K562 (cell line): ENCODE measurements around the gene PCSK2. TPM values are rescaled to one million over a fixed set of nuclear protein-coding genes. Genes with fewer than 3 reads are reported as not detected.

Source experiments
- ATAC-seq: fragments of 200-7000 bp; cut with Tn5 transposase; 3 replicates; pipeline ENCODE4 v1.9.1; 2020; ENCODE audit warnings: moderate library complexity
- BruUV-seq: library from RNA; stranded (reverse); fragments of 400-500 nt; replicated peaks from 2 replicates; lab custom pipeline; 2021; lab: Mats Ljungman, UMichigan
- CTCF ChIA-PET: fragments of 300-600 bp; formaldehyde crosslinking; extraction: SDS; loops from one replicate; lab custom pipeline; 2021; ENCODE audit warnings: low intra/inter-chr PET ratio; lab: Yijun Ruan, JAX
- POLR2A ChIA-PET: fragments of 300-600, 350-650 bp; sonication (Branson Sonifier 250); formaldehyde crosslinking; extraction: SDS; loops from one replicate; lab custom pipeline; 2021; ENCODE audit warnings: antibody characterized with exemption, inconsistent platforms; lab: Yijun Ruan, JAX
- DNase-seq, 4 experiments: peaks; one replicate each; pipeline versions ENCODE4 v3.0.0 to v3.0.0-alpha.2; 2011 to 2018; ENCODE audit warnings: low spot score in 3 of 4, mixed read lengths in 3 of 4; ENCODE audit errors: extremely low read depth in 1 of 4
- FAIRE-seq: peaks from 2 replicates; lab custom pipeline; 2011; peaks lifted over from hg19 to GRCh38; lab: Jason Lieb, UNC
- H2AFZ ChIP-seq: 2 replicates; pipeline ENCODE4 v1.6.0; 2011; ENCODE audit warnings: low read depth, low read length, control low read depth, inconsistent platforms
- H3K27ac ChIP-seq: fragments of 200-600 bp; 3 replicates; pipeline ENCODE4 v1.8.0; 2011; ENCODE audit warnings: low read depth, mild to moderate bottlenecking, control low read depth, inconsistent platforms, low read length, moderate library complexity, mixed read lengths; ENCODE audit errors: extremely low read depth
- H3K27me3 ChIP-seq, 2 experiments: fragments of 300-600 bp in 1 of 2; 2 replicates in 1 of 2; 3 replicates in 1 of 2; pipeline versions ENCODE4 v1.6.0 to v1.8.0; 2011; ENCODE audit warnings: inconsistent platforms in 2 of 2, low read length in 2 of 2, mild to moderate bottlenecking in 1 of 2, mixed read lengths in 1 of 2, moderate library complexity in 1 of 2; ENCODE audit not compliant: control insufficient read depth in 2 of 2, insufficient read depth in 2 of 2
- H3K36me3 ChIP-seq: fragments of 300-600 bp; 3 replicates; pipeline ENCODE4 v1.8.0; 2011; ENCODE audit warnings: mild to moderate bottlenecking, low read length, inconsistent platforms; ENCODE audit not compliant: control insufficient read depth, insufficient read depth
- H3K4me1 ChIP-seq, 2 experiments: fragments of 200-600 bp in 1 of 2; replicated peaks in 1 of 2; 2 replicates in 1 of 2; 3 replicates in 1 of 2; pipeline versions ENCODE4 v1.5.1 to v1.8.0; 2011; ENCODE audit warnings: inconsistent platforms in 2 of 2, low read length in 2 of 2, mild to moderate bottlenecking in 1 of 2, mixed read lengths in 1 of 2, moderate library complexity in 1 of 2; ENCODE audit not compliant: control insufficient read depth in 2 of 2, insufficient read depth in 2 of 2
- H3K4me2 ChIP-seq: 2 replicates; pipeline ENCODE4 v1.6.1; 2011; ENCODE audit warnings: low read length, control low read depth, inconsistent platforms, mixed read lengths; ENCODE audit not compliant: insufficient read depth
- H3K4me3 ChIP-seq: fragments of 200-600 bp; sonication (generic), shearing (Covaris generic); 2 replicates; pipeline ENCODE4 v1.5.1; 2016; ENCODE audit warnings: control low read depth, inconsistent platforms
- H3K79me2 ChIP-seq: fragments of 200-600 bp; 3 replicates; pipeline ENCODE4 v1.8.0; 2011; ENCODE audit warnings: low read length, inconsistent platforms; ENCODE audit not compliant: control insufficient read depth, insufficient read depth
- H3K9ac ChIP-seq, 2 experiments: 2 replicates each; pipeline versions ENCODE4 v1.6.0 to v1.6.1; 2011; ENCODE audit warnings: low read depth in 2 of 2, low read length in 2 of 2, control low read depth in 1 of 2, inconsistent platforms in 1 of 2, mild to moderate bottlenecking in 1 of 2, mixed read lengths in 1 of 2; ENCODE audit not compliant: insufficient read depth in 1 of 2
- H3K9me1 ChIP-seq: one replicate; pipeline ENCODE4 v1.6.0; 2011; ENCODE audit warnings: inconsistent platforms, mild to moderate bottlenecking, low read length, moderate library complexity; ENCODE audit not compliant: control insufficient read depth, insufficient read depth
- H3K9me3 ChIP-seq: replicated peaks from 2 replicates; pipeline ENCODE4 v1.5.1; 2011; ENCODE audit warnings: low read depth, low read length, inconsistent platforms; ENCODE audit not compliant: control insufficient read depth, insufficient read depth
- H4K20me1 ChIP-seq: replicated peaks from 2 replicates; pipeline ENCODE4 v1.6.1; 2011; ENCODE audit warnings: low read length, inconsistent platforms, mixed read lengths; ENCODE audit not compliant: control insufficient read depth, insufficient read depth
- NUFIP1 ChIP-seq: fragments of 450-650 bp; IDR thresholded peaks from 2 replicates; pipeline ENCODE4 v1.6.1; 2018; ENCODE audit not compliant: partially characterized antibody
- PATZ1 ChIP-seq: fragments of 250-450 bp; sonication (Bioruptor Pico); IDR thresholded peaks from 2 replicates; pipeline ENCODE4 v1.5.0; 2020; ENCODE audit warnings: mild to moderate bottlenecking, borderline replicate concordance
- RAD21 ChIP-seq, 2 experiments: fragments of 250-450 bp in 1 of 2; fragments of 450-650 bp in 1 of 2; sonication (Bioruptor Pico) in 1 of 2; formaldehyde crosslinking in 1 of 2; IDR thresholded peaks in 1 of 2; conservative IDR thresholded peaks in 1 of 2; 2 replicates each; pipeline versions ENCODE4 v1.4.0 to v1.8.0; 2020 to 2022; ENCODE audit warnings: mild to moderate bottlenecking in 2 of 2, moderate library complexity in 1 of 2
- RCOR1 ChIP-seq, 2 experiments: IDR thresholded peaks; 2 replicates each; pipeline ENCODE4 v1.6.1; 2012; ENCODE audit warnings: low read depth in 2 of 2, low read length in 2 of 2, borderline replicate concordance in 1 of 2, improper control_type of control experiment in 1 of 2
- TCFL5 ChIP-seq: fragments of 250-450 bp; sonication (Bioruptor Pico); conservative IDR thresholded peaks from 2 replicates; pipeline ENCODE4 v1.6.1; 2021; ENCODE audit warnings: mild to moderate bottlenecking, moderate library complexity, matching md5 sums
- WGBS: fragments of 100-300 bp; shearing (Covaris generic); methylation state at CpG from one replicate; pipeline ENCODE4 v1.1.6; 2016; ENCODE audit warnings: low coverage, mixed read lengths; ENCODE audit not compliant: insufficient coverage; ENCODE audit errors: missing lambda C conversion rate; 5-methylcytosine and 5-hydroxymethylcytosine counted together
- in situ Hi-C: fragments of 300-500 bp; cut with MboI; formaldehyde crosslinking; loops from 4 replicates; pipeline ENCODE4 v1.15.0; 2018; ENCODE audit warnings: inconsistent platforms, mixed read lengths
- intact Hi-C: fragments of 100-400 bp; cut with micrococcal nuclease; formaldehyde crosslinking; loops from 2 replicates; pipeline ENCODE4 v1.14.2; 2022
- polyA plus RNA-seq, 8 experiments: library from polyadenylated mRNA; depleted of rRNA in 4 of 8; stranded (reverse) in 5 of 8; unstranded in 3 of 8; fragments of >200 nt; fragmentation: Nextera tagmentation in 2 of 8; fragmentation: Illumina TruSeq in 1 of 8; extraction: Ambion mirVana in 2 of 8; extraction: Trizol in 1 of 8; gene quantifications; 2 replicates each; pipeline versions ENCODE4 v1.2.1 to v1.2.3, GENCODE V29; 2011 to 2014; ENCODE audit warnings: inconsistent platforms in 1 of 8, missing spikeins in 1 of 8
- total RNA-seq, 7 experiments: library from RNA; depleted of rRNA in 6 of 7; stranded (reverse); fragments of >200 nt in 6 of 7; fragmentation: Illumina TruSeq in 2 of 7; extraction: Trizol in 2 of 7; gene quantifications; 2 replicates each; pipeline versions ENCODE4 v1.2.1 to v1.2.3, GENCODE V29; 2011 to 2021; ENCODE audit warnings: low replicate concordance in 1 of 7
- TF ChIP-seq, protein P1 (sequence below), 3 experiments: IDR thresholded peaks in 2 of 3; conservative IDR thresholded peaks in 1 of 3; 2 replicates each; pipeline ENCODE4 v1.5.1; 2011 to 2012; ENCODE audit warnings: low read length in 3 of 3, mild to moderate bottlenecking in 3 of 3, control low read depth in 2 of 3, improper control_type of control experiment in 1 of 3, inconsistent platforms in 1 of 3, low read depth in 1 of 3, mixed read lengths in 1 of 3, moderate library complexity in 1 of 3; ENCODE audit not compliant: insufficient read depth in 2 of 3

PCSK2 gene
- total and polyA plus RNA-seq, 9 of the 15 experiments (the other 6 are each of a cell fraction or from before 2014, with no cell fraction given), result 0.04 to 0.07 (median 0.05) TPM; not detected in 6

GRCh38 chr20:17441745-17442144 is 214.9 kb downstream of the PCSK2 start (continued):
- no peak for TF ChIP-seq PATZ1 (CRISPR knock-in tag)
- TF ChIP-seq RCOR1 (IDR thresholded peaks at IDR 0.05; ENCODE audit: borderline replicate concordance in 1 of 2, low read depth in 2 of 2, low read length in 2 of 2), result no peak

DNA sequence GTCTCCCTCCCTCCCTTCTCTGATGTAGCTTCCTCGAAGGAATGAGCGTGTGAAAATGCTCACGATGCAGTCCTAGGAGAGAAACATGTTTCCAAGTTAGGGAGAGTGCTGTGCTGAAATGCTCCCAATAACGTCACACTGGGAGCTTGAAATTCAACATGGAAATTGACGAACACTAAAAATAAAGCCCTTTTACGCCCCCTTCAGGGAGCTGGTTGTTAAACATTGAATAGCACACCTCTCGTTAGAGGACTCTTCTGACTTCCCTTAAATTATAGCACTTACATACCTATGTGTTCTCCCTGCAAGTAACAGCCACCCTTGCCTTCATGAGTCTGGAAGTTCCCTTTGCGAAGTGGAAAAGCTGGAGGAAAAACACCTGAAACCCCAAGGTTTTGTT is 215.7 kb downstream of the PCSK2 start:
- intact Hi-C loops (no loop called here), in situ Hi-C loops (no loop called here)
- Histone ChIP-seq H4K20me1 (no peaks in the 10 kb centered on the region), H3K9me3 (no peaks in the 10 kb centered on the region), H3K9ac (no peak overlapping the region), H3K79me2 (no peaks in the 10 kb centered on the region), H2AFZ (no peak overlapping the region), H3K4me3 (no peak overlapping the region), H3K36me3 (no peaks in the 10 kb centered on the region), H3K9me1 (no peaks in the 10 kb centered on the region), H3K4me2 (no peak overlapping the region), H3K27me3 (no peaks in the 10 kb centered on the region; a peak in 1 of 5 replicates), H3K27ac (no peak overlapping the region), H3K4me1 (no peaks in the 10 kb centered on the region; a peak in 1 of 5 replicates)
- no peak for FAIRE-seq
- peak in 1 of 2 experiments; percentile 41; a peak in 2 of 4 replicates for TF ChIP-seq RAD21 (CRISPR knock-in tag; conservative IDR thresholded peaks at IDR 0.05 in 1 of 2, IDR thresholded peaks at IDR 0.05 in 1 of 2)
- TF ChIP-seq NUFIP1, result no peak
- TF ChIP-seq, protein P1, sequence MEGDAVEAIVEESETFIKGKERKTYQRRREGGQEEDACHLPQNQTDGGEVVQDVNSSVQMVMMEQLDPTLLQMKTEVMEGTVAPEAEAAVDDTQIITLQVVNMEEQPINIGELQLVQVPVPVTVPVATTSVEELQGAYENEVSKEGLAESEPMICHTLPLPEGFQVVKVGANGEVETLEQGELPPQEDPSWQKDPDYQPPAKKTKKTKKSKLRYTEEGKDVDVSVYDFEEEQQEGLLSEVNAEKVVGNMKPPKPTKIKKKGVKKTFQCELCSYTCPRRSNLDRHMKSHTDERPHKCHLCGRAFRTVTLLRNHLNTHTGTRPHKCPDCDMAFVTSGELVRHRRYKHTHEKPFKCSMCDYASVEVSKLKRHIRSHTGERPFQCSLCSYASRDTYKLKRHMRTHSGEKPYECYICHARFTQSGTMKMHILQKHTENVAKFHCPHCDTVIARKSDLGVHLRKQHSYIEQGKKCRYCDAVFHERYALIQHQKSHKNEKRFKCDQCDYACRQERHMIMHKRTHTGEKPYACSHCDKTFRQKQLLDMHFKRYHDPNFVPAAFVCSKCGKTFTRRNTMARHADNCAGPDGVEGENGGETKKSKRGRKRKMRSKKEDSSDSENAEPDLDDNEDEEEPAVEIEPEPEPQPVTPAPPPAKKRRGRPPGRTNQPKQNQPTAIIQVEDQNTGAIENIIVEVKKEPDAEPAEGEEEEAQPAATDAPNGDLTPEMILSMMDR (IDR thresholded peaks at IDR 0.05 in 2 of 3, conservative IDR thresholded peaks at IDR 0.05 in 1 of 3; ENCODE audit: insufficient read depth in 2 of 3, low read depth in 1 of 3, low read length in 3 of 3), result peak; percentile 8 to 34 (median 33); a peak in 4 of 6 replicates
- no peak for TF ChIP-seq TCFL5 (CRISPR knock-in tag)
- POLR2A ChIA-PET, result no interaction called here
- DNase-seq, result peak in 2 of 4 experiments; percentile 11 to 31
- 1% methylated on average over 7 of the region's 8 CpGs for WGBS
- CTCF ChIA-PET, result interaction anchor here (0.7 kb wide), 1 partner anchor 640 kb away, joined by 5 read pairs; no protein-coding TSS in a partner anchor
- no TSS peak for BruUV-seq
- ATAC-seq, result peak; percentile 57; the same call in 2 of the 3 replicates
